Measurements from ENCODE around the gene DCDC2. TPM values are rescaled to one million over a fixed set of nuclear protein-coding genes. Genes with fewer than 3 reads are reported as not detected.

The DCDC2 gene
- total RNA-seq, 1 donor from 2014 or later = 0.30 TPM

DNA sequence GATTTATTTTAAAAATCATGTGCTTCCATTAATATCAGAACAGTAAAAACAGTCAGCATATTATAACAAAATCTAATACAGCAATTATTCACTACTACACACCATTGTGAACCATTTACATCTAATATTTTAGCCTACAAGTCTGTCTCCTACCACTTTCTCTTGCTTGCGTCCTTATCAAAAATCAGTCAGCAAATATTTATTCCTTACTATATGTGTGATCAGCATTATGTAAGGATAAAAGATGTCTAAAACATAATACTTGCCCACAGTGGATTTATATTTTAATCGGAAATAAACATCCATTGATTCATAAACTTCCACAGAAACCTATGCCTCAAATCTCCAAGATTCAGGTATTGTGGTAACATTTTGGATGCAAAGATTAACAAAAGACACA lies 132.0 kb downstream of the DCDC2 start:
- no peaks in the 10 kb centered on the region for H3K9me3 Mint-ChIP-seq
- no peak overlapping the region for H3K4me3 Mint-ChIP-seq
- no peak overlapping the region for H3K27ac Mint-ChIP-seq (ENCODE audit: unreplicated experiment)
- TF ChIP-seq, protein P1, sequence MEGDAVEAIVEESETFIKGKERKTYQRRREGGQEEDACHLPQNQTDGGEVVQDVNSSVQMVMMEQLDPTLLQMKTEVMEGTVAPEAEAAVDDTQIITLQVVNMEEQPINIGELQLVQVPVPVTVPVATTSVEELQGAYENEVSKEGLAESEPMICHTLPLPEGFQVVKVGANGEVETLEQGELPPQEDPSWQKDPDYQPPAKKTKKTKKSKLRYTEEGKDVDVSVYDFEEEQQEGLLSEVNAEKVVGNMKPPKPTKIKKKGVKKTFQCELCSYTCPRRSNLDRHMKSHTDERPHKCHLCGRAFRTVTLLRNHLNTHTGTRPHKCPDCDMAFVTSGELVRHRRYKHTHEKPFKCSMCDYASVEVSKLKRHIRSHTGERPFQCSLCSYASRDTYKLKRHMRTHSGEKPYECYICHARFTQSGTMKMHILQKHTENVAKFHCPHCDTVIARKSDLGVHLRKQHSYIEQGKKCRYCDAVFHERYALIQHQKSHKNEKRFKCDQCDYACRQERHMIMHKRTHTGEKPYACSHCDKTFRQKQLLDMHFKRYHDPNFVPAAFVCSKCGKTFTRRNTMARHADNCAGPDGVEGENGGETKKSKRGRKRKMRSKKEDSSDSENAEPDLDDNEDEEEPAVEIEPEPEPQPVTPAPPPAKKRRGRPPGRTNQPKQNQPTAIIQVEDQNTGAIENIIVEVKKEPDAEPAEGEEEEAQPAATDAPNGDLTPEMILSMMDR (conservative IDR thresholded peaks at IDR 0.05) = no peak
- peaks cover 11% of the 10 kb centered on the region for H3K4me1 Mint-ChIP-seq
- no peaks in the 10 kb centered on the region for H3K27me3 Mint-ChIP-seq (ENCODE audit: low read depth)
- no peak for DNase-seq (ENCODE audit: low read depth, low spot score)
- no peaks in the 10 kb centered on the region for H3K36me3 Mint-ChIP-seq (ENCODE audit: low read depth)

DNA sequence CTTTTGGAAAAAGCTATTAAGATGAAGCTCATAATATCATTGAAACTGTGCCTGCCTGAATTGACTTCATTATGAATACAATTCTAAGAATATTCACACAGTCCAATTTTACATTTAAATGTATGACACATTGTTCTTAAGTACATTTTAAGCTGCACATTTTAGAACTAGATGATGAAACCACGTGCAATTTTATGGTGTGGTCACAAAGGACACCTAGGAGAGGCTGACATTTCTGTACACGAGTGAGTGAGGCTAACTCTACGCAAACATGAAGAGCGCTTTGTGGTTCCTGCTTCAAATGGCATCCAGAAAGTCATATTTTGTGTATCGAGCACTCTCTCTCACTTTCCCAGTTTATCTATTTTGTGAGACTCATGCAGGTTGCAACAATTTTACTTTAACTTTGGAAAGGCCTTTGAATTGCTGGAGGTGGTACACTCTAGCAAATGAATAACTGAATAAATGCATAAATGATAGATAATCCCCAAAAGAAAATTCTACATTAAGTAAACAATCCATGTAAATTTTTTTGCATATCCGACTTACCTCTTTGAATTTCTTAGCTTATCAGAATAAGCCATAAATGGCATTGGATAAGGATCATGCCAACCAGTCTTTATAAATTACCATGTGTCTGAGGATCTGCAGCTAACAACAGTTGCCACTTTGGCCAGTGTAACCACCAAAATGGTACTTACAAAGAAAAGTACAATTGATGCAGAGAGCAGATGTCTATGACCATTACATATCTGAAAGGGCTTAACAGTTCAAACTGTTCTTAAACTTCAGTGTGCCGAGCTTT lies 134.5 kb downstream of the DCDC2 start:
- Mint-ChIP-seq H3K4me3 (no peak overlapping the region), H3K4me1 (peaks cover 8% of the 10 kb centered on the region), H3K36me3 (ENCODE audit: low read depth) (no peaks in the 10 kb centered on the region), H3K27ac (ENCODE audit: unreplicated experiment) (no peak overlapping the region), H3K27me3 (ENCODE audit: low read depth) (no peaks in the 10 kb centered on the region), H3K9me3 (peaks cover 2% of the 10 kb centered on the region)
- DNase-seq (ENCODE audit: low read depth, low spot score) = no peak
- TF ChIP-seq, protein P1 (conservative IDR thresholded peaks at IDR 0.05) = no peak

DNA sequence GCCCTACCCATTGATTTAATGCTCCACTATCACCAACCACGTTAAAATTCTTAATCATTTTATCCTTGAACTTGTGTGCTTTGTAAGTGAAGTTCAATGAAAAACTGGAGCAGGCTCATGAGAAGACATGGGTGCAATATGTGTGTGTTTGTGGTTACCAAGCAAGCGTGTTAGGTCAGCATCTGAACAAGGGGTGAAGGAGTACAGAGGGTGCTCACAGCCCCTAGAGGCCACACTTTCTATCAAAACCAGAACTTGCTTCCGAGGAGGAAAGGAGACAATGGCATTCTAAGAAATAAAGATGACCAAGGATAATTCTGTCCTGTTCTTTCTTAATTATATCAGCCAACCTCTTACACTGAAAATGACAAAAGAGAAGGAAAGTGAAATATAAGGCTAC lies 138.2 kb downstream of the DCDC2 start:
- TF ChIP-seq, protein P1 (conservative IDR thresholded peaks at IDR 0.05) = no peak
- Mint-ChIP-seq H3K36me3 (ENCODE audit: low read depth) (no peaks in the 10 kb centered on the region), H3K9me3 (peaks cover 2% of the 10 kb centered on the region), H3K27ac (ENCODE audit: unreplicated experiment) (no peak overlapping the region), H3K4me3 (no peak overlapping the region), H3K4me1 (no peaks in the 10 kb centered on the region), H3K27me3 (ENCODE audit: low read depth) (no peaks in the 10 kb centered on the region)
- no peak for DNase-seq (ENCODE audit: low read depth, low spot score)

DNA sequence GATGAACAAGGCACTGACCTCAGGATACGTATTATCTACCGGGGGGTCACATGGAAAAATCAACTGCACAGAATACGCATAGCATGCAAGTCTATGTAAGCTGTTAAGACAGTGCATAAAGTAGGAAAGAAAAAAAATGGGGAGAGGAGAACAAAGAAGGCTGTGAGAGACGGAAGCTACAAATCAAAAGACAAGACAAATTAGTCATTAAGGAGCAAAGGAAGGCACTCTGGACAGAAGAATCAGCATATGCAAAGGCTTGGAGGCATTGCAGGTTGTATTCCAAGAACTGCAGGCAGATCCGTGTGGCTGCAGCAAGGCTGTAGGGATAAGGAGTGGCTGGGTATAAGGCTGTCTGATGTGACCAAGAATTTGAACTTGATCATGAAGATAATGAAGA lies 142.9 kb downstream of the DCDC2 start:
- Mint-ChIP-seq H3K27me3 (ENCODE audit: low read depth) (no peaks in the 10 kb centered on the region), H3K36me3 (ENCODE audit: low read depth) (no peaks in the 10 kb centered on the region), H3K27ac (ENCODE audit: unreplicated experiment) (no peak overlapping the region), H3K9me3 (no peaks in the 10 kb centered on the region), H3K4me3 (no peak overlapping the region), H3K4me1 (no peaks in the 10 kb centered on the region)
- no peak for DNase-seq (ENCODE audit: low read depth, low spot score)
- TF ChIP-seq, protein P1 (conservative IDR thresholded peaks at IDR 0.05) = no peak

DNA sequence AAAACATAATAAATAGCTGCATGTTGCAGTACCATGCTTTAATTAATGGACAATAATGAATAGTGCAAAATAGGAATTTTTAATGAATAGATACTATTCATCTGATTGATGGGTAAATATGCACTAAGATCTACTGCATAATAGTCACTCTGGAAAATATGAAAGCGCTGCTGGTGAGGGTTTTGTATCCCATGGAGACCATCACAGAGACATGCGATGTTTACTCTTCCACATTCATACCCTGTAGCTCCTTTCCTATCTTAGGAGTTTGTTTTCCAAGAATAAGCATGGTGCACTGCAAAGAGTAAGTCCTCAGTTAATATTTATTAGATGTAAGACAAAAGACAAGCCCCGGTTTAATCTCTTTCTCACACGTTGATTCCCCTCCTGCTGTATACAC lies 150.4 kb downstream of the DCDC2 start:
- peaks cover 11% of the 10 kb centered on the region for H3K9me3 Mint-ChIP-seq
- TF ChIP-seq, protein P1 (conservative IDR thresholded peaks at IDR 0.05) = no peak
- H3K36me3 Mint-ChIP-seq (ENCODE audit: low read depth) = peaks cover 3% of the 10 kb centered on the region
- DNase-seq (ENCODE audit: low read depth, low spot score) = no peak
- H3K27ac Mint-ChIP-seq (ENCODE audit: unreplicated experiment) = no peak overlapping the region
- no peak overlapping the region for H3K4me3 Mint-ChIP-seq
- peaks cover 7% of the 10 kb centered on the region for H3K4me1 Mint-ChIP-seq
- no peaks in the 10 kb centered on the region for H3K27me3 Mint-ChIP-seq (ENCODE audit: low read depth)
